Type B pancreatic cell (in vitro differentiated cells): ENCODE data around the gene TEX29. TPM values are rescaled to one million over a fixed set of nuclear protein-coding genes. Genes with fewer than 3 reads are reported as not detected.
A peak's percentile ranks its signal among the peaks of the same experiment; 100 is the strongest.

Source experiments
- DNase-seq: peaks from one replicate; pipeline ENCODE4 v3.0.0; 2021; ENCODE audit warnings: mixed read lengths; ENCODE audit not compliant: unreplicated experiment; ENCODE audit errors: extremely low spot score
- H3K27ac Mint-ChIP-seq: 2 replicates; pipeline ENCODE4 v1.8.0; 2021; ENCODE audit warnings: mild to moderate bottlenecking, mixed read lengths
- H3K27me3 Mint-ChIP-seq: 2 replicates; pipeline ENCODE4 v1.8.0; 2021; ENCODE audit warnings: mixed read lengths
- H3K36me3 Mint-ChIP-seq: 2 replicates; pipeline ENCODE4 v1.8.0; 2021; ENCODE audit warnings: mixed read lengths
- H3K4me1 Mint-ChIP-seq: one replicate; pipeline ENCODE4 v1.8.0; 2021; ENCODE audit warnings: mixed read lengths; ENCODE audit not compliant: unreplicated experiment
- H3K4me3 Mint-ChIP-seq: 2 replicates; pipeline ENCODE4 v1.8.0; 2021; ENCODE audit warnings: mild to moderate bottlenecking, mixed read lengths
- H3K9me3 Mint-ChIP-seq: 2 replicates; pipeline ENCODE4 v1.8.0; 2021; ENCODE audit warnings: mixed read lengths
- CTCF ChIP-seq: fragments of 200-600 bp; sonication (generic); conservative IDR thresholded peaks from 2 replicates; pipeline ENCODE4 v1.5.0; 2021; ENCODE audit warnings: antibody characterized with exemption, mild to moderate bottlenecking
- total RNA-seq: library from RNA; stranded (reverse); gene quantifications from 2 replicates; pipeline ENCODE4 v1.2.1, GENCODE V29; 2021; ENCODE audit warnings: low replicate concordance

Gene TEX29
- total RNA-seq, 1 donor from 2014 or later = 0.92 TPM

- peak; percentile 32 for DNase-seq
- Mint-ChIP-seq H3K27me3 (no peaks in the 10 kb centered on the region), H3K4me3 (no peak overlapping the region), H3K27ac (no peak overlapping the region), H3K36me3 (no peaks in the 10 kb centered on the region), H3K9me3 (no peaks in the 10 kb centered on the region), H3K4me1 (peaks cover 5% of the 10 kb centered on the region)
- no peak for TF ChIP-seq CTCF
Observed at GRCh38 chr13:111385183-111385857, 64.9 kb downstream of the TEX29 start.

GRCh38 chr13:111387026-111387871, 66.8 kb downstream of the TEX29 start:
- Mint-ChIP-seq H3K27me3 (no peaks in the 10 kb centered on the region), H3K9me3 (no peaks in the 10 kb centered on the region), H3K4me1 (peaks cover 5% of the 10 kb centered on the region), H3K4me3 (no peak overlapping the region), H3K36me3 (no peaks in the 10 kb centered on the region), H3K27ac (no peak overlapping the region)
- TF ChIP-seq CTCF = no peak
- DNase-seq = peak; percentile 54

- no peaks in the 10 kb centered on the region for H3K9me3 Mint-ChIP-seq
- no peak overlapping the region for H3K27ac Mint-ChIP-seq
- H3K27me3 Mint-ChIP-seq = no peaks in the 10 kb centered on the region
- H3K4me3 Mint-ChIP-seq = no peak overlapping the region
- H3K4me1 Mint-ChIP-seq = peaks cover 10% of the 10 kb centered on the region
- H3K36me3 Mint-ChIP-seq = no peaks in the 10 kb centered on the region
- TF ChIP-seq CTCF = no peak
- peak; percentile 42 for DNase-seq
Observed at GRCh38 chr13:111387945-111388600, 67.6 kb downstream of the TEX29 start.

- H3K27me3 Mint-ChIP-seq = no peaks in the 10 kb centered on the region
- H3K9me3 Mint-ChIP-seq = no peaks in the 10 kb centered on the region
- no peak overlapping the region for H3K27ac Mint-ChIP-seq
- no peak for TF ChIP-seq CTCF
- peaks cover 10% of the 10 kb centered on the region for H3K4me1 Mint-ChIP-seq
- peak; percentile 62 for DNase-seq
- H3K36me3 Mint-ChIP-seq = no peaks in the 10 kb centered on the region
- no peak overlapping the region for H3K4me3 Mint-ChIP-seq
Observed at GRCh38 chr13:111388851-111389500, 68.5 kb downstream of the TEX29 start.
